ENCODE data around the gene GABBR2.

Gene GABBR2

GRCh38 chr9:98326459-98327248 is 382.1 kb downstream of the GABBR2 start:
- Histone ChIP-seq H3K4me3 (ENCODE audit: low read length) (no peak overlapping the region), H3K4me2 (ENCODE audit: low read length) (no peak overlapping the region), H3K9me3 (replicated peaks; ENCODE audit: low read length) (no peaks in the 10 kb centered on the region), H3K36me3 (ENCODE audit: insufficient read depth, low read length) (no peaks in the 10 kb centered on the region), H3K27me3 (ENCODE audit: control insufficient read depth, insufficient read depth, low read length) (no peaks in the 10 kb centered on the region), H3K9ac (ENCODE audit: low read depth, low read length) (no peak overlapping the region), H3K4me1 (ENCODE audit: control insufficient read depth, insufficient read depth, low read length) (peaks cover 19% of the 10 kb centered on the region)

GRCh38 chr9:98324801-98325200 is 383.9 kb downstream of the GABBR2 start:
- Histone ChIP-seq H3K9me3 (replicated peaks; ENCODE audit: low read length) (no peaks in the 10 kb centered on the region), H3K4me1 (ENCODE audit: control insufficient read depth, insufficient read depth, low read length) (peaks cover 19% of the 10 kb centered on the region), H3K9ac (ENCODE audit: low read depth, low read length) (no peak overlapping the region), H3K27me3 (ENCODE audit: control insufficient read depth, insufficient read depth, low read length) (no peaks in the 10 kb centered on the region), H3K4me2 (ENCODE audit: low read length) (no peak overlapping the region), H3K4me3 (ENCODE audit: low read length) (no peak overlapping the region), H3K36me3 (ENCODE audit: insufficient read depth, low read length) (no peaks in the 10 kb centered on the region)

- H3K4me3 ChIP-seq (ENCODE audit: low read length) = no peak overlapping the region
- H3K9me3 ChIP-seq (replicated peaks; ENCODE audit: low read length) = no peaks in the 10 kb centered on the region
- no peaks in the 10 kb centered on the region for H3K27me3 ChIP-seq (ENCODE audit: control insufficient read depth, insufficient read depth, low read length)
- no peak overlapping the region for H3K9ac ChIP-seq (ENCODE audit: low read depth, low read length)
- no peaks in the 10 kb centered on the region for H3K36me3 ChIP-seq (ENCODE audit: insufficient read depth, low read length)
- no peak overlapping the region for H3K4me2 ChIP-seq (ENCODE audit: low read length)
- peaks cover 17% of the 10 kb centered on the region for H3K4me1 ChIP-seq (ENCODE audit: control insufficient read depth, insufficient read depth, low read length)
These were observed 385.0 kb downstream of the GABBR2 start for GRCh38 chr9:98323831-98324135.

- Histone ChIP-seq H3K4me2 (ENCODE audit: low read length) (no peak overlapping the region), H3K4me3 (ENCODE audit: low read length) (no peak overlapping the region), H3K27me3 (ENCODE audit: control insufficient read depth, insufficient read depth, low read length) (no peaks in the 10 kb centered on the region), H3K9me3 (replicated peaks; ENCODE audit: low read length) (no peaks in the 10 kb centered on the region), H3K36me3 (ENCODE audit: insufficient read depth, low read length) (no peaks in the 10 kb centered on the region), H3K4me1 (ENCODE audit: control insufficient read depth, insufficient read depth, low read length) (peaks cover 17% of the 10 kb centered on the region), H3K9ac (ENCODE audit: low read depth, low read length) (no peak overlapping the region)
These were observed 385.5 kb downstream of the GABBR2 start for GRCh38 chr9:98323051-98323830.

GRCh38 chr9:98321269-98321668 is 387.5 kb downstream of the GABBR2 start:
- Histone ChIP-seq H3K9ac (ENCODE audit: low read depth, low read length) (no peak overlapping the region), H3K4me1 (ENCODE audit: control insufficient read depth, insufficient read depth, low read length) (peaks cover 30% of the 10 kb centered on the region), H3K27me3 (ENCODE audit: control insufficient read depth, insufficient read depth, low read length) (no peaks in the 10 kb centered on the region), H3K4me3 (ENCODE audit: low read length) (no peak overlapping the region), H3K36me3 (ENCODE audit: insufficient read depth, low read length) (no peaks in the 10 kb centered on the region), H3K4me2 (ENCODE audit: low read length) (no peak overlapping the region), H3K9me3 (replicated peaks; ENCODE audit: low read length) (no peaks in the 10 kb centered on the region)

GRCh38 chr9:98318834-98319478 is 389.8 kb downstream of the GABBR2 start:
- H3K4me3 ChIP-seq (ENCODE audit: low read length) = no peak overlapping the region
- H3K36me3 ChIP-seq (ENCODE audit: insufficient read depth, low read length) = no peaks in the 10 kb centered on the region
- H3K4me2 ChIP-seq (ENCODE audit: low read length) = no peak overlapping the region
- H3K27me3 ChIP-seq (ENCODE audit: control insufficient read depth, insufficient read depth, low read length) = no peaks in the 10 kb centered on the region
- H3K9ac ChIP-seq (ENCODE audit: low read depth, low read length) = no peak overlapping the region
- no peaks in the 10 kb centered on the region for H3K9me3 ChIP-seq (replicated peaks; ENCODE audit: low read length)
- H3K4me1 ChIP-seq (ENCODE audit: control insufficient read depth, insufficient read depth, low read length) = peaks cover 30% of the 10 kb centered on the region

GRCh38 chr9:98318041-98318790 is 390.5 kb downstream of the GABBR2 start:
- H3K27me3 ChIP-seq (ENCODE audit: control insufficient read depth, insufficient read depth, low read length) = no peaks in the 10 kb centered on the region
- H3K4me3 ChIP-seq (ENCODE audit: low read length) = no peak overlapping the region
- no peaks in the 10 kb centered on the region for H3K9me3 ChIP-seq (replicated peaks; ENCODE audit: low read length)
- no peak overlapping the region for H3K4me2 ChIP-seq (ENCODE audit: low read length)
- peaks cover 23% of the 10 kb centered on the region for H3K4me1 ChIP-seq (ENCODE audit: control insufficient read depth, insufficient read depth, low read length)
- H3K9ac ChIP-seq (ENCODE audit: low read depth, low read length) = no peak overlapping the region
- H3K36me3 ChIP-seq (ENCODE audit: insufficient read depth, low read length) = no peaks in the 10 kb centered on the region

- Histone ChIP-seq H3K36me3 (ENCODE audit: insufficient read depth, low read length) (no peaks in the 10 kb centered on the region), H3K27me3 (ENCODE audit: control insufficient read depth, insufficient read depth, low read length) (no peaks in the 10 kb centered on the region), H3K9me3 (replicated peaks; ENCODE audit: low read length) (no peaks in the 10 kb centered on the region), H3K4me2 (ENCODE audit: low read length) (no peak overlapping the region), H3K9ac (ENCODE audit: low read depth, low read length) (no peak overlapping the region), H3K4me1 (ENCODE audit: control insufficient read depth, insufficient read depth, low read length) (peaks cover 21% of the 10 kb centered on the region), H3K4me3 (ENCODE audit: low read length) (no peak overlapping the region)
These were observed 391.4 kb downstream of the GABBR2 start for GRCh38 chr9:98317134-98317857.

GRCh38 chr9:98316445-98317133 is 392.1 kb downstream of the GABBR2 start:
- no peaks in the 10 kb centered on the region for H3K9me3 ChIP-seq (replicated peaks; ENCODE audit: low read length)
- H3K27me3 ChIP-seq (ENCODE audit: control insufficient read depth, insufficient read depth, low read length) = no peaks in the 10 kb centered on the region
- H3K4me1 ChIP-seq (ENCODE audit: control insufficient read depth, insufficient read depth, low read length) = peaks cover 21% of the 10 kb centered on the region
- no peak overlapping the region for H3K4me2 ChIP-seq (ENCODE audit: low read length)
- no peak overlapping the region for H3K9ac ChIP-seq (ENCODE audit: low read depth, low read length)
- no peak overlapping the region for H3K4me3 ChIP-seq (ENCODE audit: low read length)
- no peaks in the 10 kb centered on the region for H3K36me3 ChIP-seq (ENCODE audit: insufficient read depth, low read length)

- no peaks in the 10 kb centered on the region for H3K9me3 ChIP-seq (replicated peaks; ENCODE audit: low read length)
- H3K4me3 ChIP-seq (ENCODE audit: low read length) = no peak overlapping the region
- no peaks in the 10 kb centered on the region for H3K27me3 ChIP-seq (ENCODE audit: control insufficient read depth, insufficient read depth, low read length)
- H3K4me2 ChIP-seq (ENCODE audit: low read length) = no peak overlapping the region
- no peaks in the 10 kb centered on the region for H3K36me3 ChIP-seq (ENCODE audit: insufficient read depth, low read length)
- H3K9ac ChIP-seq (ENCODE audit: low read depth, low read length) = no peak overlapping the region
- peaks cover 26% of the 10 kb centered on the region for H3K4me1 ChIP-seq (ENCODE audit: control insufficient read depth, insufficient read depth, low read length)
These were observed 393.1 kb downstream of the GABBR2 start for GRCh38 chr9:98315551-98316060.

Data from skeletal muscle satellite cell (primary cell).